HepG2 (cell line): ENCODE results near the gene PLA2G4A. TPM values are rescaled to one million over a fixed set of nuclear protein-coding genes. Genes with fewer than 3 reads are reported as not detected.

Experiments
- ATAC-seq: fragments of 200-7000 bp; cut with Tn5 transposase; 3 replicates; pipeline ENCODE4 v1.9.1; 2020; ENCODE audit warnings: mild to moderate bottlenecking, moderate library complexity
- BruUV-seq: library from RNA; stranded (reverse); fragments of 400-500 nt; replicated peaks from 2 replicates; lab custom pipeline; 2021; lab: Mats Ljungman, UMichigan
- CTCF ChIA-PET: fragments of 300-600 bp; formaldehyde crosslinking; extraction: SDS; loops from one replicate; lab custom pipeline; 2021; ENCODE audit warnings: low total read pairs, inconsistent platforms, low intra/inter-chr PET ratio; lab: Yijun Ruan, JAX
- POLR2A ChIA-PET: fragments of 350-600 bp; sonication (Branson Sonifier 250); formaldehyde crosslinking; loops from one replicate; lab custom pipeline; 2020; ENCODE audit warnings: antibody characterized with exemption, inconsistent platforms; lab: Yijun Ruan, JAX
- DNase-seq: peaks from one replicate; pipeline ENCODE4 v3.0.0-alpha.2; 2015; ENCODE audit warnings: low spot score
- FAIRE-seq: peaks from 3 replicates; lab custom pipeline; 2011; peaks lifted over from hg19 to GRCh38; lab: Jason Lieb, UNC
- H2AFZ ChIP-seq: one replicate; pipeline ENCODE4 v1.6.1; 2011; ENCODE audit warnings: low read length, inconsistent platforms
- H3K27ac ChIP-seq: fragments of 300-600 bp; 3 replicates; pipeline ENCODE4 v1.8.0; 2011; ENCODE audit warnings: mixed run types, mild to moderate bottlenecking, mixed read lengths, low read length, inconsistent platforms; ENCODE audit not compliant: insufficient read depth; ENCODE audit errors: extremely low read length
- H3K27me3 ChIP-seq, 2 experiments: fragments of 200-600 bp in 1 of 2; 2 replicates in 1 of 2; 3 replicates in 1 of 2; pipeline versions ENCODE4 v1.6.0 to v1.8.0; 2011; ENCODE audit warnings: low read length in 2 of 2, mild to moderate bottlenecking in 2 of 2, moderate library complexity in 2 of 2, inconsistent platforms in 1 of 2; ENCODE audit not compliant: insufficient read depth in 2 of 2, control insufficient read depth in 1 of 2
- H3K36me3 ChIP-seq, 2 experiments: fragments of 200-600 bp in 1 of 2; replicated peaks in 1 of 2; 2 replicates in 1 of 2; 3 replicates in 1 of 2; pipeline versions ENCODE4 v1.5.1 to v1.8.0; 2011; ENCODE audit warnings: low read length in 2 of 2, inconsistent platforms in 1 of 2; ENCODE audit not compliant: insufficient read depth in 2 of 2, control insufficient read depth in 1 of 2
- H3K4me1 ChIP-seq: 2 replicates; pipeline ENCODE4 v1.5.1; 2012; ENCODE audit warnings: low read length, inconsistent platforms; ENCODE audit not compliant: insufficient read depth
- H3K4me2 ChIP-seq: 2 replicates; pipeline ENCODE4 v1.6.0; 2011; ENCODE audit warnings: low read depth, low read length, inconsistent platforms
- H3K4me3 ChIP-seq, 3 experiments: fragments of 200-600 bp in 1 of 3; sonication (generic), shearing (Covaris generic) in 1 of 3; replicated peaks in 1 of 3; 2 replicates each; pipeline ENCODE4 v1.5.1; 2011 to 2016; ENCODE audit warnings: low read length in 3 of 3, inconsistent platforms in 2 of 3, low read depth in 2 of 3, mild to moderate bottlenecking in 2 of 3, control low read depth in 1 of 3, mixed read lengths in 1 of 3; ENCODE audit not compliant: insufficient read depth in 1 of 3
- H3K79me2 ChIP-seq: one replicate; pipeline ENCODE4 v1.6.1; 2011; ENCODE audit warnings: low read length, inconsistent platforms; ENCODE audit not compliant: insufficient read depth
- H3K9ac ChIP-seq: 2 replicates; pipeline ENCODE4 v1.6.0; 2011; ENCODE audit warnings: mild to moderate bottlenecking, low read depth, low read length, inconsistent platforms; ENCODE audit not compliant: insufficient read depth
- H3K9me3 ChIP-seq: 2 replicates; pipeline ENCODE4 v1.5.1; 2012; ENCODE audit warnings: mild to moderate bottlenecking, low read length
- H4K20me1 ChIP-seq: 2 replicates; pipeline ENCODE4 v1.6.0; 2011; ENCODE audit warnings: inconsistent platforms, mild to moderate bottlenecking, low read length, moderate library complexity; ENCODE audit not compliant: insufficient read depth
- FOXP1 ChIP-seq, 2 experiments: fragments of 450-650 bp in 1 of 2; IDR thresholded peaks; 2 replicates each; pipeline ENCODE4 v1.6.1; 2017 to 2018; ENCODE audit warnings: antibody characterized with exemption in 1 of 2
- HIVEP1 ChIP-seq: sonication (generic); formaldehyde crosslinking; IDR thresholded peaks from 2 replicates; pipeline ENCODE4 v1.4.0; 2020; ENCODE audit warnings: mild to moderate bottlenecking, missing genetic modification reagents
- MED13 ChIP-seq: sonication (generic); formaldehyde crosslinking; IDR thresholded peaks from 2 replicates; pipeline ENCODE4 v1.5.0; 2020; ENCODE audit warnings: missing genetic modification reagents
- MED8 ChIP-seq: sonication (generic); formaldehyde crosslinking; IDR thresholded peaks from 2 replicates; pipeline ENCODE4 v1.8.1; 2023; ENCODE audit warnings: mild to moderate bottlenecking, missing genetic modification reagents; ENCODE audit not compliant: insufficient replicate concordance
- MTF2 ChIP-seq: sonication (generic); formaldehyde crosslinking; IDR thresholded peaks from 2 replicates; pipeline ENCODE4 v1.5.0; 2020; ENCODE audit warnings: missing genetic modification reagents, borderline replicate concordance
- PLRG1 ChIP-seq: fragments of 450-650 bp; conservative IDR thresholded peaks from 2 replicates; pipeline ENCODE4 v1.6.1; 2016
- SKI ChIP-seq: fragments of 450-650 bp; IDR thresholded peaks from one replicate; pipeline ENCODE4 v1.6.1; 2018; ENCODE audit warnings: mild to moderate bottlenecking; ENCODE audit not compliant: partially characterized antibody
- SP2 ChIP-seq: sonication (generic); formaldehyde crosslinking; IDR thresholded peaks from 2 replicates; pipeline ENCODE4 v1.5.1; 2020; ENCODE audit warnings: mild to moderate bottlenecking, missing genetic modification reagents
- ZNF20 ChIP-seq: sonication (generic); formaldehyde crosslinking; IDR thresholded peaks from 2 replicates; pipeline ENCODE4 v1.4.0; 2020; ENCODE audit warnings: mild to moderate bottlenecking, moderate library complexity, missing genetic modification reagents
- ZNF264 ChIP-seq: sonication (generic); formaldehyde crosslinking; IDR thresholded peaks from 2 replicates; pipeline ENCODE4 v1.4.0; 2020; ENCODE audit warnings: missing genetic modification reagents
- ZNF562 ChIP-seq: sonication (generic); formaldehyde crosslinking; IDR thresholded peaks from 2 replicates; pipeline ENCODE4 v1.8.0; 2022; ENCODE audit warnings: missing genetic modification reagents, borderline replicate concordance
- ZNF773 ChIP-seq: sonication (generic); formaldehyde crosslinking; IDR thresholded peaks from 2 replicates; pipeline ENCODE4 v1.4.0; 2020; ENCODE audit warnings: missing genetic modification reagents, borderline replicate concordance
- WGBS: methylation state at CpG from one replicate; pipeline ENCODE4 v1.1.6; 2017; ENCODE audit warnings: low lambda C conversion rate; 5-methylcytosine and 5-hydroxymethylcytosine counted together
- in situ Hi-C: cut with HindIII; loops from 2 replicates; pipeline ENCODE4 v1.10.0; 2017; ENCODE audit warnings: low pct_unique_long_range_greater_than_20kb; ENCODE audit not compliant: extremely low pct_ligation_motif_present
- intact Hi-C: fragments of 100-400 bp; cut with micrococcal nuclease; formaldehyde crosslinking; loops from one replicate; pipeline ENCODE4 v1.10.0; 2022; ENCODE audit not compliant: unreplicated experiment
- polyA plus RNA-seq, 8 experiments: library from polyadenylated mRNA; depleted of rRNA in 3 of 8; stranded (reverse) in 7 of 8; unstranded in 1 of 8; fragments of >200 nt; fragmentation: Illumina TruSeq in 4 of 8; extraction: Trizol in 4 of 8; gene quantifications; 2 replicates each; pipeline versions ENCODE4 v1.2.1 to v1.2.3, GENCODE V29; 2011 to 2016; ENCODE audit warnings: low read depth in 4 of 8, missing spikeins in 1 of 8, mixed read lengths in 1 of 8; ENCODE audit not compliant: insufficient read depth in 1 of 8
- total RNA-seq, 5 experiments: library from RNA; depleted of rRNA; stranded (reverse); fragments of >200 nt; fragmentation: Illumina TruSeq; extraction: Trizol; gene quantifications; 2 replicates each; pipeline ENCODE4 v1.2.3, GENCODE V29; 2016; ENCODE audit warnings: low read depth in 1 of 5
- TF ChIP-seq, protein P1 (sequence below): sonication (generic); formaldehyde crosslinking; IDR thresholded peaks from 2 replicates; pipeline ENCODE4; 2020; ENCODE audit warnings: missing genetic modification reagents, mild to moderate bottlenecking, borderline replicate concordance
- TF ChIP-seq, protein P2 (sequence below), 2 experiments: fragments of 450-650 bp in 1 of 2; sonication (generic) in 1 of 2; formaldehyde crosslinking; IDR thresholded peaks; 2 replicates each; pipeline versions ENCODE4 v1.5.0 to v1.8.0; 2020 to 2022; ENCODE audit warnings: mild to moderate bottlenecking in 1 of 2, missing genetic modification reagents in 1 of 2
- TF ChIP-seq, protein P3 (sequence below), 2 experiments: sonication (generic) in 1 of 2; formaldehyde crosslinking in 1 of 2; IDR thresholded peaks; 2 replicates each; pipeline versions ENCODE4 v1.4.0 to v1.6.1; 2018 to 2020; ENCODE audit warnings: missing genetic modification reagents in 2 of 2, borderline replicate concordance in 1 of 2, low read depth in 1 of 2, mild to moderate bottlenecking in 1 of 2, missing biosample characterization in 1 of 2
- TF ChIP-seq, protein P4 (sequence below): sonication (generic); formaldehyde crosslinking; IDR thresholded peaks from 2 replicates; pipeline ENCODE4 v1.4.0; 2020; ENCODE audit warnings: mild to moderate bottlenecking, missing genetic modification reagents
- TF ChIP-seq, protein P5 (sequence below): sonication (generic); formaldehyde crosslinking; IDR thresholded peaks from 2 replicates; pipeline ENCODE4 v1.8.1; 2023; ENCODE audit warnings: mild to moderate bottlenecking, missing genetic modification reagents

PLA2G4A gene
- total and polyA plus RNA-seq, 2 of the 13 experiments (the other 11 are each of a cell fraction or from before 2014, with no cell fraction given), result not detected

DNA sequence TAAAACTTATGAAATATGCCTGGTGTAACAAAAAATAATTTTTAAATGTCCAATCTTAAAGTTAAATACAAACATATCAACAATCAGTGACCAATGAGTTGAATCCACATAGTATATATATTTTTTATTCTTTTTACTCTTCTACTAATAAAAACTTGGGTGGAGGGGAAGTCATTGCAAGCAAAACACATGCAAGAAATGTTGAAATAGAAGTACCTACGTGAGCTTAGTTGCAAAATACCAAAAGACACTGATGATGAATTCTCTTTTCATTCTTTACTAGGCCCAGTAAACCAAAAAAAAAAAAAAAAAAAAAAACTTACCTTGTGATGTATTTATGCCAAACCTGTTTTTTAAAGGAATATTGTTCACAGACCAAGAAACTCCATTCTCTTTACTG, 26.4 kb upstream of the PLA2G4A start:
- H2AFZ ChIP-seq, result no peak overlapping the region
- POLR2A ChIA-PET, result no interaction called here
- intact Hi-C loops, result no loop called here
- no peaks in the 10 kb centered on the region for H4K20me1 ChIP-seq
- H3K27me3 ChIP-seq, result no peaks in the 10 kb centered on the region
- H3K4me2 ChIP-seq, result no peak overlapping the region
- WGBS, result 2% methylated on average over 1 of the region's 1 CpG
- no peak overlapping the region for H3K27ac ChIP-seq
- H3K9ac ChIP-seq, result no peak overlapping the region
- FAIRE-seq, result no peak
- ATAC-seq, result no peak
- no peak for DNase-seq
- no peaks in the 10 kb centered on the region for H3K9me3 ChIP-seq
- H3K4me1 ChIP-seq, result no peaks in the 10 kb centered on the region
- CTCF ChIA-PET, result no interaction called here
- H3K36me3 ChIP-seq, result no peaks in the 10 kb centered on the region
- no peak overlapping the region for H3K4me3 ChIP-seq
- H3K79me2 ChIP-seq, result no peaks in the 10 kb centered on the region
- in situ Hi-C loops, result no loop called here
- TF ChIP-seq PLRG1 (no peak), SKI (no peak), FOXP1 (IDR thresholded peaks at IDR 0.05) (no peak), FOXP1 (CRISPR knock-in tag; IDR thresholded peaks at IDR 0.05) (no peak), ZNF773 (CRISPR knock-in tag) (no peak), HIVEP1 (no peak), MED8 (CRISPR knock-in tag) (no peak), ZNF264 (no peak), MED13 (no peak), SP2 (CRISPR knock-in tag) (no peak), ZNF562 (CRISPR knock-in tag) (no peak), MTF2 (CRISPR knock-in tag) (no peak), ZNF20 (no peak)
- TF ChIP-seq, protein P1, sequence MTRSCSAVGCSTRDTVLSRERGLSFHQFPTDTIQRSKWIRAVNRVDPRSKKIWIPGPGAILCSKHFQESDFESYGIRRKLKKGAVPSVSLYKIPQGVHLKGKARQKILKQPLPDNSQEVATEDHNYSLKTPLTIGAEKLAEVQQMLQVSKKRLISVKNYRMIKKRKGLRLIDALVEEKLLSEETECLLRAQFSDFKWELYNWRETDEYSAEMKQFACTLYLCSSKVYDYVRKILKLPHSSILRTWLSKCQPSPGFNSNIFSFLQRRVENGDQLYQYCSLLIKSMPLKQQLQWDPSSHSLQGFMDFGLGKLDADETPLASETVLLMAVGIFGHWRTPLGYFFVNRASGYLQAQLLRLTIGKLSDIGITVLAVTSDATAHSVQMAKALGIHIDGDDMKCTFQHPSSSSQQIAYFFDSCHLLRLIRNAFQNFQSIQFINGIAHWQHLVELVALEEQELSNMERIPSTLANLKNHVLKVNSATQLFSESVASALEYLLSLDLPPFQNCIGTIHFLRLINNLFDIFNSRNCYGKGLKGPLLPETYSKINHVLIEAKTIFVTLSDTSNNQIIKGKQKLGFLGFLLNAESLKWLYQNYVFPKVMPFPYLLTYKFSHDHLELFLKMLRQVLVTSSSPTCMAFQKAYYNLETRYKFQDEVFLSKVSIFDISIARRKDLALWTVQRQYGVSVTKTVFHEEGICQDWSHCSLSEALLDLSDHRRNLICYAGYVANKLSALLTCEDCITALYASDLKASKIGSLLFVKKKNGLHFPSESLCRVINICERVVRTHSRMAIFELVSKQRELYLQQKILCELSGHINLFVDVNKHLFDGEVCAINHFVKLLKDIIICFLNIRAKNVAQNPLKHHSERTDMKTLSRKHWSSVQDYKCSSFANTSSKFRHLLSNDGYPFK (CRISPR knock-in tag), result no peak
- TF ChIP-seq, protein P2, sequence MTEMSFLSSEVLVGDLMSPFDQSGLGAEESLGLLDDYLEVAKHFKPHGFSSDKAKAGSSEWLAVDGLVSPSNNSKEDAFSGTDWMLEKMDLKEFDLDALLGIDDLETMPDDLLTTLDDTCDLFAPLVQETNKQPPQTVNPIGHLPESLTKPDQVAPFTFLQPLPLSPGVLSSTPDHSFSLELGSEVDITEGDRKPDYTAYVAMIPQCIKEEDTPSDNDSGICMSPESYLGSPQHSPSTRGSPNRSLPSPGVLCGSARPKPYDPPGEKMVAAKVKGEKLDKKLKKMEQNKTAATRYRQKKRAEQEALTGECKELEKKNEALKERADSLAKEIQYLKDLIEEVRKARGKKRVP (CRISPR knock-in tag; IDR thresholded peaks at IDR 0.05), result no peak
- TF ChIP-seq, protein P3, sequence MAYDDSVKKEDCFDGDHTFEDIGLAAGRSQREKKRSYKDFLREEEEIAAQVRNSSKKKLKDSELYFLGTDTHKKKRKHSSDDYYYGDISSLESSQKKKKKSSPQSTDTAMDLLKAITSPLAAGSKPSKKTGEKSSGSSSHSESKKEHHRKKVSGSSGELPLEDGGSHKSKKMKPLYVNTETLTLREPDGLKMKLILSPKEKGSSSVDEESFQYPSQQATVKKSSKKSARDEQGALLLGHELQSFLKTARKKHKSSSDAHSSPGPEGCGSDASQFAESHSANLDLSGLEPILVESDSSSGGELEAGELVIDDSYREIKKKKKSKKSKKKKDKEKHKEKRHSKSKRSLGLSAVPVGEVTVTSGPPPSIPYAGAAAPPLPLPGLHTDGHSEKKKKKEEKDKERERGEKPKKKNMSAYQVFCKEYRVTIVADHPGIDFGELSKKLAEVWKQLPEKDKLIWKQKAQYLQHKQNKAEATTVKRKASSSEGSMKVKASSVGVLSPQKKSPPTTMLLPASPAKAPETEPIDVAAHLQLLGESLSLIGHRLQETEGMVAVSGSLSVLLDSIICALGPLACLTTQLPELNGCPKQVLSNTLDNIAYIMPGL (CRISPR knock-in tag; IDR thresholded peaks at IDR 0.05; ENCODE audit: borderline replicate concordance in 1 of 2, low read depth in 1 of 2), result no peak
- TF ChIP-seq, protein P4, sequence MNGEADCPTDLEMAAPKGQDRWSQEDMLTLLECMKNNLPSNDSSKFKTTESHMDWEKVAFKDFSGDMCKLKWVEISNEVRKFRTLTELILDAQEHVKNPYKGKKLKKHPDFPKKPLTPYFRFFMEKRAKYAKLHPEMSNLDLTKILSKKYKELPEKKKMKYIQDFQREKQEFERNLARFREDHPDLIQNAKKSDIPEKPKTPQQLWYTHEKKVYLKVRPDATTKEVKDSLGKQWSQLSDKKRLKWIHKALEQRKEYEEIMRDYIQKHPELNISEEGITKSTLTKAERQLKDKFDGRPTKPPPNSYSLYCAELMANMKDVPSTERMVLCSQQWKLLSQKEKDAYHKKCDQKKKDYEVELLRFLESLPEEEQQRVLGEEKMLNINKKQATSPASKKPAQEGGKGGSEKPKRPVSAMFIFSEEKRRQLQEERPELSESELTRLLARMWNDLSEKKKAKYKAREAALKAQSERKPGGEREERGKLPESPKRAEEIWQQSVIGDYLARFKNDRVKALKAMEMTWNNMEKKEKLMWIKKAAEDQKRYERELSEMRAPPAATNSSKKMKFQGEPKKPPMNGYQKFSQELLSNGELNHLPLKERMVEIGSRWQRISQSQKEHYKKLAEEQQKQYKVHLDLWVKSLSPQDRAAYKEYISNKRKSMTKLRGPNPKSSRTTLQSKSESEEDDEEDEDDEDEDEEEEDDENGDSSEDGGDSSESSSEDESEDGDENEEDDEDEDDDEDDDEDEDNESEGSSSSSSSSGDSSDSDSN (CRISPR knock-in tag), result no peak
- TF ChIP-seq, protein P5, sequence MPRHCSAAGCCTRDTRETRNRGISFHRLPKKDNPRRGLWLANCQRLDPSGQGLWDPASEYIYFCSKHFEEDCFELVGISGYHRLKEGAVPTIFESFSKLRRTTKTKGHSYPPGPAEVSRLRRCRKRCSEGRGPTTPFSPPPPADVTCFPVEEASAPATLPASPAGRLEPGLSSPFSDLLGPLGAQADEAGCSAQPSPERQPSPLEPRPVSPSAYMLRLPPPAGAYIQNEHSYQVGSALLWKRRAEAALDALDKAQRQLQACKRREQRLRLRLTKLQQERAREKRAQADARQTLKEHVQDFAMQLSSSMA (CRISPR knock-in tag), result no peak
- no TSS peak for BruUV-seq
